ENCODE results near the gene PIGT. TPM values are rescaled to one million over a fixed set of nuclear protein-coding genes. Genes with fewer than 3 reads are reported as not detected.

The PIGT gene
- total and polyA plus RNA-seq, 10 of the 15 experiments (the other 5 are each of a cell fraction or from before 2014, with no cell fraction given): 18.6 to 66.0 (median 35.3) TPM

DNA sequence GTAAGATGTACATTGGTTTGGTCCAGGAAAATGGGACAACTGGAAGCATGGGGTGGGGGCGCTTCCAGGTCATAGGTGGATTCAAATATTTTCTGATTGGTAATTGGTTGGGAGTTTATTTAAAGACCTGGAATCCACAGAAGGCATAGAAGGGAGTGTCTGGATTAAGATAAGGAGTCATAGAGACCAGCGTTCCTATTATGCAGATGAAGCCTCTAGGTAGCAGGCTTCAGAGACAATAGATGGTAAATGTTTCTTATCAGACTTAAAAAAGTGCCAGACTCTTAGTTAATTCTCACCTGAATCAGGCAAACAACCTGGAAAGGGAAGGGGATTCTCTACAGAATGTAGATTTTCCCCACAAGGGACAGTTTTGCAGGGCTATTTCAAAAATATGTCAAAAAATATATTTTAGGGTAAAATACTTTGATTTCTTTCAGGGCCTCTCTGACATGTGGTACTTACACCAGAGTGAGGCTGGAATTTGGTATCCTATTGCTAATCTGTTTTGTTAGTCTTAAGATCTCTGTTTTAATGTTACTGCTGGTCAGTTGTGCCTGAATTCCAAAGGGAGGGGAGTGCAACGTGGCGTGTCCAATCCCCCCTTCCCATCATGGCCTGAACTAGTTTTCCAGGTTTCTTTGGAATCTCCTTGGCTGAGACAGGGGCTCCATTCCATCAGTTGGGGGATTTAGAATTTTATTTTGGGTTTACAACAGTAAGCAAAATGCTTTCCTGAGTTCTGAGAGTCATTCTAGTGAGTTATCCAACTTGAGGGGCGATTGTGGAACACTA, 25.1 kb downstream of the PIGT start:
- BruUV-seq (replicated peaks): no TSS peak

DNA sequence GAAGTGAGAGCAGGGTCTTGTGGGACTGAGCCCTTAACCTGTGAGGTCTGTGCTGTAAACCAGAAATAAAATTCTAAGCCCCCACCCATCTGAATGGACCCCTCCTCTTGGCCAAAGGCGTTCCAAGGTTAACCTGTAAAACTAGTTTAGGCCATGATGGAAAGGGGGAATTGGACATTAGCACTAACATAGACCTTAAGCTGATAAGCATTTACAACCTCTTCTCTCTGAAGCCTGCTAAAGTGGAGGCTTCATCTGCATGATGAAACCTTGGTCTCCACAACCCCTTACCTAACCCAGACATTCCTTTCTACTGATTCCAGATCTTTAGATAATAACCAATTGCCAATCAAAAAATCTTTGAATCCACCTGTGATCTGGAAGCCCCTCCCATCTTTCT, 25.8 kb downstream of the PIGT start:
- H3K9ac ChIP-seq (ENCODE audit: control insufficient read depth, insufficient read depth, low read length): no peak overlapping the region
- FAIRE-seq (no peak), ATAC-seq (no peak), DNase-seq (ENCODE audit: low read depth, low spot score) (no peak)
- SMC1A ChIA-PET (ENCODE audit: uncharacterized antibody, unreplicated experiment): no interaction called here
- intact Hi-C loops (cut with micrococcal nuclease; ENCODE audit: unreplicated experiment) (no loop called here), in situ Hi-C loops (cut with MboI) (no loop called here)
- H3K27ac ChIP-seq (ENCODE audit: control insufficient read depth, insufficient read depth): no peak overlapping the region
- no peak overlapping the region for H3K4me3 ChIP-seq
- no peak overlapping the region for H3K4me2 ChIP-seq (ENCODE audit: control insufficient read depth, insufficient read depth)
- POLR2A ChIA-PET: no interaction called here
- no peak overlapping the region for H2AFZ ChIP-seq (ENCODE audit: control insufficient read depth, low read depth, low read length)
- BruUV-seq (replicated peaks): no TSS peak
- H3K36me3 ChIP-seq (ENCODE audit: control insufficient read depth in 2 of 2, insufficient read depth in 2 of 2, low read length in 1 of 2): no peaks in the 10 kb centered on the region
- no peaks in the 10 kb centered on the region; the same call in 1 of the 2 replicates for H3K4me1 ChIP-seq (ENCODE audit: control insufficient read depth, insufficient read depth, low read length)
- H3K27me3 ChIP-seq (replicated peaks in 1 of 2; ENCODE audit: control insufficient read depth in 2 of 2, insufficient read depth in 2 of 2, low read length in 1 of 2): no peaks in the 10 kb centered on the region; a peak in 2 of 4 replicates
- 40% methylated on average over 1 of the region's 1 CpG for WGBS (ENCODE audit: insufficient coverage, insufficient replicate concordance, low lambda C conversion rate, missing lambda C conversion rate)
- no peaks in the 10 kb centered on the region for H3K79me2 ChIP-seq (ENCODE audit: control insufficient read depth, insufficient read depth, low read length)
- no peaks in the 10 kb centered on the region for H3K9me3 ChIP-seq (replicated peaks; ENCODE audit: control insufficient read depth, insufficient read depth, low read length)
- RAD21 ChIA-PET (ENCODE audit: unreplicated experiment): no interaction called here
- no peaks in the 10 kb centered on the region for H4K20me1 ChIP-seq (ENCODE audit: control insufficient read depth, insufficient read depth)
- CTCF ChIA-PET: no interaction called here
- no peak for TF ChIP-seq HDGF (IDR thresholded peaks at IDR 0.05)
- TF ChIP-seq, protein P1, sequence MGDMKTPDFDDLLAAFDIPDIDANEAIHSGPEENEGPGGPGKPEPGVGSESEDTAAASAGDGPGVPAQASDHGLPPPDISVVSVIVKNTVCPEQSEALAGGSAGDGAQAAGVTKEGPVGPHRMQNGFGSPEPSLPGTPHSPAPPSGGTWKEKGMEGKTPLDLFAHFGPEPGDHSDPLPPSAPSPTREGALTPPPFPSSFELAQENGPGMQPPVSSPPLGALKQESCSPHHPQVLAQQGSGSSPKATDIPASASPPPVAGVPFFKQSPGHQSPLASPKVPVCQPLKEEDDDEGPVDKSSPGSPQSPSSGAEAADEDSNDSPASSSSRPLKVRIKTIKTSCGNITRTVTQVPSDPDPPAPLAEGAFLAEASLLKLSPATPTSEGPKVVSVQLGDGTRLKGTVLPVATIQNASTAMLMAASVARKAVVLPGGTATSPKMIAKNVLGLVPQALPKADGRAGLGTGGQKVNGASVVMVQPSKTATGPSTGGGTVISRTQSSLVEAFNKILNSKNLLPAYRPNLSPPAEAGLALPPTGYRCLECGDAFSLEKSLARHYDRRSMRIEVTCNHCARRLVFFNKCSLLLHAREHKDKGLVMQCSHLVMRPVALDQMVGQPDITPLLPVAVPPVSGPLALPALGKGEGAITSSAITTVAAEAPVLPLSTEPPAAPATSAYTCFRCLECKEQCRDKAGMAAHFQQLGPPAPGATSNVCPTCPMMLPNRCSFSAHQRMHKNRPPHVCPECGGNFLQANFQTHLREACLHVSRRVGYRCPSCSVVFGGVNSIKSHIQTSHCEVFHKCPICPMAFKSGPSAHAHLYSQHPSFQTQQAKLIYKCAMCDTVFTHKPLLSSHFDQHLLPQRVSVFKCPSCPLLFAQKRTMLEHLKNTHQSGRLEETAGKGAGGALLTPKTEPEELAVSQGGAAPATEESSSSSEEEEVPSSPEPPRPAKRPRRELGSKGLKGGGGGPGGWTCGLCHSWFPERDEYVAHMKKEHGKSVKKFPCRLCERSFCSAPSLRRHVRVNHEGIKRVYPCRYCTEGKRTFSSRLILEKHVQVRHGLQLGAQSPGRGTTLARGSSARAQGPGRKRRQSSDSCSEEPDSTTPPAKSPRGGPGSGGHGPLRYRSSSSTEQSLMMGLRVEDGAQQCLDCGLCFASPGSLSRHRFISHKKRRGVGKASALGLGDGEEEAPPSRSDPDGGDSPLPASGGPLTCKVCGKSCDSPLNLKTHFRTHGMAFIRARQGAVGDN (IDR thresholded peaks at IDR 0.05): no peak
- TF ChIP-seq SMAD1 (IDR thresholded peaks at IDR 0.05; ENCODE audit: low read depth, partially characterized antibody): no peak
- no peak for TF ChIP-seq CHD1 (IDR thresholded peaks at IDR 0.05; ENCODE audit: low read depth, low read length)
- TF ChIP-seq, protein P2, sequence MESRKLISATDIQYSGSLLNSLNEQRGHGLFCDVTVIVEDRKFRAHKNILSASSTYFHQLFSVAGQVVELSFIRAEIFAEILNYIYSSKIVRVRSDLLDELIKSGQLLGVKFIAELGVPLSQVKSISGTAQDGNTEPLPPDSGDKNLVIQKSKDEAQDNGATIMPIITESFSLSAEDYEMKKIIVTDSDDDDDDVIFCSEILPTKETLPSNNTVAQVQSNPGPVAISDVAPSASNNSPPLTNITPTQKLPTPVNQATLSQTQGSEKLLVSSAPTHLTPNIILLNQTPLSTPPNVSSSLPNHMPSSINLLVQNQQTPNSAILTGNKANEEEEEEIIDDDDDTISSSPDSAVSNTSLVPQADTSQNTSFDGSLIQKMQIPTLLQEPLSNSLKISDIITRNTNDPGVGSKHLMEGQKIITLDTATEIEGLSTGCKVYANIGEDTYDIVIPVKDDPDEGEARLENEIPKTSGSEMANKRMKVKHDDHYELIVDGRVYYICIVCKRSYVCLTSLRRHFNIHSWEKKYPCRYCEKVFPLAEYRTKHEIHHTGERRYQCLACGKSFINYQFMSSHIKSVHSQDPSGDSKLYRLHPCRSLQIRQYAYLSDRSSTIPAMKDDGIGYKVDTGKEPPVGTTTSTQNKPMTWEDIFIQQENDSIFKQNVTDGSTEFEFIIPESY (IDR thresholded peaks at IDR 0.05): no peak

More for the DNA sequence above, 25.1 kb downstream of the PIGT start:
- no peaks in the 10 kb centered on the region for H3K36me3 ChIP-seq (ENCODE audit: control insufficient read depth in 2 of 2, insufficient read depth in 2 of 2, low read length in 1 of 2)
- FAIRE-seq (no peak), ATAC-seq (no peak), DNase-seq (ENCODE audit: low read depth, low spot score) (no peak)
- ChIA-PET CTCF (interaction anchor here (7.3 to 13.9 kb wide), 2 partner anchors 11 to 73 kb away, joined by 86 to 685 read pairs; partner anchors contain the start of gene SYS1), RAD21 (ENCODE audit: unreplicated experiment) (interaction anchor here (7.1 kb wide), 1 partner anchor 74 kb away, joined by 394 read pairs; the partner anchor contains the start of gene SYS1), SMC1A (ENCODE audit: uncharacterized antibody, unreplicated experiment) (interaction anchor here (10.5 kb wide), 1 partner anchor 73 kb away, joined by 440 read pairs; the partner anchor contains the start of genes SYS1 and TP53TG5), POLR2A (no interaction called here)
- TF ChIP-seq JUNB (IDR thresholded peaks at IDR 0.05) (no peak), MXI1 (IDR thresholded peaks at IDR 0.05; ENCODE audit: low read depth, low read length) (no peak)
- TF ChIP-seq, protein P2 (IDR thresholded peaks at IDR 0.05): no peak
- in situ Hi-C loops (cut with MboI): no loop called here
- no peak overlapping the region for H3K4me2 ChIP-seq (ENCODE audit: control insufficient read depth, insufficient read depth)
- no peaks in the 10 kb centered on the region for H4K20me1 ChIP-seq (ENCODE audit: control insufficient read depth, insufficient read depth)
- H3K27ac ChIP-seq (ENCODE audit: control insufficient read depth, insufficient read depth): no peak overlapping the region
- 18% methylated on average over 5 of the region's 5 CpGs for WGBS (ENCODE audit: insufficient coverage, insufficient replicate concordance, low lambda C conversion rate, missing lambda C conversion rate)
- no peaks in the 10 kb centered on the region for H3K9me3 ChIP-seq (replicated peaks; ENCODE audit: control insufficient read depth, insufficient read depth, low read length)
- H3K79me2 ChIP-seq (ENCODE audit: control insufficient read depth, insufficient read depth, low read length): no peaks in the 10 kb centered on the region
- H2AFZ ChIP-seq (ENCODE audit: control insufficient read depth, low read depth, low read length): no peak overlapping the region
- intact Hi-C loops (cut with micrococcal nuclease; ENCODE audit: unreplicated experiment): no loop called here
- H3K4me3 ChIP-seq: no peak overlapping the region
- H3K9ac ChIP-seq (ENCODE audit: control insufficient read depth, insufficient read depth, low read length): no peak overlapping the region
- H3K27me3 ChIP-seq (replicated peaks in 1 of 2; ENCODE audit: control insufficient read depth in 2 of 2, insufficient read depth in 2 of 2, low read length in 1 of 2): no peaks in the 10 kb centered on the region; a peak in 2 of 4 replicates
- peaks cover 3% of the 10 kb centered on the region for H3K4me1 ChIP-seq (ENCODE audit: control insufficient read depth, insufficient read depth, low read length)
